Measurements from ENCODE around the gene PPIP5K1.
"Not testable (repeated sequence)": the region's sequence is repeated elsewhere in the genome, so short reads cannot be mapped to it uniquely, and the experiment has no call there.

DNA sequence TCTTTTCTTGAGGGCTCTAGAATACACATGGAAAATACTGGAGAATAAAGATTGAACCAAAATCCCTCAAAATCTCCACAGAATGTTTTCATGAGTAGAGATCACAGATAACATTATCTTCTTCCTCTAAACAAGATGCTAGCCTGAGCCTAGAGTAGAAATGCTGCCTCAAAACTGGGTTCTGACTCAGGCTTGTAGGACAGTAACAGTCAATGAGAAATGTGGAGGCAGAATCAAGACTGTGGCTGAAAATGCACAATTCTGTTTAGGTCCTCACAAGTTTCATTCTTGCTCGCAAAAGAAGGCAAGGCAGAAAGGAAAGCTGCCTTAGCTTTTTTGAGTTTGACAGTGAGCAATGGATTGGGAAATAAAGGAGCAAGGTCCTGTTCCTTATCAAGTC is 15.4 kb downstream of the PPIP5K1 start:
- TF ChIP-seq EZH2 (IDR thresholded peaks at IDR 0.05); POLR2AphosphoS5 (IDR thresholded peaks at IDR 0.05; ENCODE audit: borderline replicate concordance, low read depth, low read length): not testable (repeated sequence)
